Measurements from ENCODE around the gene DOK7.
"Not testable (repeated sequence)": the region's sequence is repeated elsewhere in the genome, so short reads cannot be mapped to it uniquely, and the experiment has no call there.

The DOK7 gene

DNA sequence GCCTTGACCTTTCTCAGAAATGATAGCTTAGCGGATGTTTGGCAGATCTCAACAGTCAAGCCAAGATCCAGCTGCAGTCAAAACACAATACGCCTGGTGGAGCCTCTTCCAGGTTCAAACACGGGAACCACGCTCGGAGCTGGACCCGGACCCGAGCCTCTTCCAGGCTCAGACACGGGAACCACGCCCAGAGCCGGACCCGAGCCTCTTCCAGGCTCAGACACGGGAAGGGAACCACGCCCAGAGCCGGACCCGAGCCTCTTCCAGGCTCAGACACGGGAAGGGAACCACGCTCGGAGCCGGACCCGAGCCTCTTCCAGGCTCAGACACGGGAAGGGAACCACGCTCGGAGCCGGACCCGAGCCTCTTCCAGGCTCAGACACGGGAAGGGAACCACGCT, 48.5 kb downstream of the DOK7 start:
- DNase-seq, result not testable (repeated sequence)

DNA sequence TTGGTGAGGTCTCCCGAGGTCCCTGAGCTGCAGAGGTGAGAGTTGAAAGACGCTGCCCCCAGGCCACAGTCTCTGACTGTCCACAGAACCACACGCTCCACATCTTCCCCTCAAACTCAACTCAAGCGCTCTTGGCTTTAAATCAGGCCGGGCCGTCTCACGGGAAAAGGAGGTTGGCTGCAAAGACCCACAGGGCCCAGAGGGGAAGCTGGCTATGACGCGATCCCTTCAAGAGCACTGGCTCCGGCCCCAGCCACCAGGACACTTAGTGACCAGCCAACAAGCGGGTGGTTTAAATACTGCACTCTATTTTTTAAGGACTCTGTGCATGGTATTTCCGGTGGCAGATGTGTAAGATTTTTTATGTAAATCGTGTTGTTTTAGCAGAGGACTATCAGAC, 49.2 kb downstream of the DOK7 start:
- no peak for DNase-seq

- DNase-seq, result no peak
Observed at GRCh38 chr4:3512719-3513118, 49.6 kb downstream of the DOK7 start.

- no peak for DNase-seq
Observed at GRCh38 chr4:3513807-3514206, 50.7 kb downstream of the DOK7 start.

DNA sequence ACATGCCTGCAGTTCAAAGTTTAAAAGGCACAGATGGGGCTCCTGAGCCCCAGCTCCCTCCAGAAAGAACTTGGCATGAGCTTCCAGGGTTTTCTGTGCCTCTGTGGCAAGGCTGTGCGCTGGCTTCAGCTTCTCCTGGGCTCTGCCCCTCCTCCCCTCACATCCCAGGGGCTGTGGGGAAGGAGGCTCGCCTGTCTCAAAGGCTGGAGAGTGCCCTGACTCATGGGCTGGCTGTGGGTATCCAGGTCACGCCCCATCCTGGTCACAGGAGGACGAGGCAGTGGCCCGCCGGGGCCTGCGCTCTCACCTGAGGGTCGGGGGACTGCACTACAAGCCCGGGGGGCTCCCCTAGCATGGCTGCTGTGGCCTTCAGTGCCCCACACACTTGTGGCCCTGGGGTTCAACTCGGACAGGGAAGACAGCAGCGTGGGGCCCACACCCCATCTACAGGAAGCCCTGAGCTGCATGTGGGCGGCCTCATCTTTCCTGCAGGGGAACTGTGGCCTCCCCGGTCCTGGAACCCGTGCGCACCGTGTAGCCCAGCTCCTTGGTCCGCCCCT, 51.2 kb downstream of the DOK7 start:
- DNase-seq, result no peak

DNA sequence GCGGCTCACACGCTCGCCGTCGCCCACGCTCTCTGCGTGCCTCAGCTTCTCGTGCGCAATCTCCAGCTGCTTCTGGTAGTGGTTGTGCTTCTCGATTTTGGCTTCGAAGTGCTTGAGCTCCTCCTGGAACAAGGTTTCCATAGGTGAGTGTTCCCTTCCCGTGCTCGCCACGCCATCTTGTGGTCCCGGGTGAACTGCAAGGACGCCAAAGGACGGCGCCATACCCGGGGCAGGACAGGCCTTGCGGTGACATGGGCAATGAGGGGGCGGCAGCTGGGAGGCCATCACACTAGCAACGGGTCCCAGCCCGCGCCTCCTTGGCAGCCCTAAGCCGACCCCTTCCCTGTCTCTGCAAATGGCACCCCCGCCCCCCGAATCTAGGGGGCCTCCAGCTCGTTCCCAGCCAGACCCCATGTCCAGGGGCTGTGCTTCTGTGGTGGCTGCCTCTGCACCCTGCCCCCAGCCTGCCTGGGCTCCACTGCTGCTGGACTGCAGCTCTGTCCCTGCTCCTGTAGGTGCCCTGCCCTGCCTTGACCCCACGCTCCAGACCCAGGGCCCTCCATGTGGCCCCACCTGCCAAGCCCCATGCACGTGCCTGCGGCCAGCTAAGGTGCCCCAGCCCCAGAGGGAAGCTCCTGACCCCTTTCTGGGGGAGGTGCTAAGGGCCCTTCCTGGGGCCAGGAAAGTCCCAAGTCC, 51.8 kb downstream of the DOK7 start:
- DNase-seq, result no peak

DNA sequence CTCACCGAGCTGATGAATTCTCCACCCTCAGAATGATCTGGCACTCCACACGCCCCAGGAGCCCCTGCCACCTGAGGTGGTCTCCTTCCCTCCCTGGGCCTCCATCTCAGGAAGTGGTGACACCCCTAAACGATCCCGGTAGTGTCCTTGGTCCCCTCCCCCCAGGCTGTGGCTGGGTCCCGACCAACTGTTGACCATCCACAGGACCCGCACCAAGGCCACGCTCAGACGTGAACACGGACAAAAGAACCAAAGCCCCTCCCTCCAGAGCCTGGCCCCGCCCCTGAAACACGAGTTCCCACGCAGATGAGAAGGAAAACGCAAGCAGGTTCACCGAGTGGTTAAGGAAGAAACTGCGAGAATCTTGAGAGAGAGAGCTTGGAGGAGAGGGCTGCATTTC, 52.5 kb downstream of the DOK7 start:
- DNase-seq, result no peak

GRCh38 chr4:3516061-3516835, 53.1 kb downstream of the DOK7 start:
- DNase-seq, result no peak

DNA sequence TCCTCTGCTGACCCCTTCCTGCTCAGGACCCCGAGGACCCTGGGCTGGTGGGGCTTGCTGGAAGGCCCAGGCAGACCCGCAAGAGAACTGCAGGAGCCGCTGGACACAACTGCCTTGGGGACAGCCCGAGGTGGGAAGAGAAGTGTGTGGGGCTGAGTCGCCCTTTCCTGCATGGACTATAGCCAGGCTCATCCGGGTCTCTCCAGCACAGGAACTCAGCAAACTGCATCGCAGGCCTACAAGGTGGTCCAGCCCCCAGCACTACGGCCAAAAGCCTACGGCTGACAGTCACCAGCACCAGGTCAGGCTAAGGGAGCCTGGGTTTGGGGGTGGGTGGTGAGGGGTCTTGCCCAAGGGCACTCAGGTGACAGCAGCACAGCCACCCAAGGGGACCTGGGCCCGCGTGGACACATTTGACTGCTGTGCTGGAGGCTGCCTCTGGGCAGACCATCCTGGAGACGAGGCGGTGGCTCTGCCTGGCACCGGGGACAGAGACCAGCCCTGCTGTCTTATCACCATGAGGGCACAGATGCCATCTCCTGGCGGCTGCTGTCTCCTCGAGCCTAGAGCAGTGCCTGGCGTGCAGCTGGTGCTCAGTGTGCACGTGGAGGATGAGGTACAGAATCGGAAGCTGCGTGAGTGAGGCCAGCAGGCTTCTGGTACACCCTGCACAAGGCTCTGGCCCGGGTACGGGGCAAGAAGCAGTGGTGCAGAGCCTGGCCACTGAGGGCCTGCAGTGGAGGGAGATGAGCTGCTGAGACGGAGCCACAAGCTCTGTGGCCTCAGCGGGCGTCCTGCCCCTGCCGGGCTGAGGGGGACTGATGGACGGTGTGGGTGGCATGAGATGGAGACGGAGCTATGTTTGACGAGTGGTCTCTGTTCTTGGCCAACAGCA, 54.0 kb downstream of the DOK7 start:
- no peak for DNase-seq

DNA sequence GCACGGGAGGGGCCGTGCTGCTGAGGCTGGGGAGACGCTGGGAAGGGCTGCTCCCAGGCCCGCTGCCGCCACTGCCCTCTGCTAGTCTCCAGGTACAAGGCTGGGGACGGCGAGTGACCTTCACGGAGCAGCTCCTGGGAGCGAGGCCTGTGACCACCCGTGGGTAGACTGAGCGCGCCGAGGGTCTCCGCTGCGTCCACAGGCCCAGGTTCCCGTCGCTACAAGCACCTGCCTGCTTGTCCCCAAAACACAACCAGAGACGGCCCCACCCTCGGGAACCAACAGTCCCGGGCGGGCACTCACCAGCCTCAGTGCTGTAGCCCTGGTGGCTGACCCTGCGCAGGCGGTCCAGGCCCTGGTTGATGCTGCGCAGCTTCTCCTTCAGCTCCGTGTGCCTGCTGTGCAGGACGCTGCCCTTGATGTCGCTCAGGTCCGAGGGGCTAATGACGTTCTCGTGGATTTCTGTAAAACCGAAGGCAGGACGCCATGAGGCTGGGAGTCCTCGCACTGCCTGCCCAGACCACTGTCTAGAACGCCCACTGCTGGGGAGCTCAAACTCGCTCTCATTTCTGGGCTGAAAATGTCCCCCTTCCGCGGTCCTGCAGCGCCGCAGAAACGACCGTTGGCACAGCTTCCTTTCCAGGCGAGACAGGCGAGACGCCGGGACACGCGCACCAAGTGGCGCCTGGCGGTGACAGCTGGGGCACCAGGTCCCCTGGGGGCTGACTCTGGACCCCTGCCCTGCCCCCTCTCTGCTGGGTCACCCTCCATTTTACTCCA, 54.8 kb downstream of the DOK7 start:
- no peak for DNase-seq

DNA sequence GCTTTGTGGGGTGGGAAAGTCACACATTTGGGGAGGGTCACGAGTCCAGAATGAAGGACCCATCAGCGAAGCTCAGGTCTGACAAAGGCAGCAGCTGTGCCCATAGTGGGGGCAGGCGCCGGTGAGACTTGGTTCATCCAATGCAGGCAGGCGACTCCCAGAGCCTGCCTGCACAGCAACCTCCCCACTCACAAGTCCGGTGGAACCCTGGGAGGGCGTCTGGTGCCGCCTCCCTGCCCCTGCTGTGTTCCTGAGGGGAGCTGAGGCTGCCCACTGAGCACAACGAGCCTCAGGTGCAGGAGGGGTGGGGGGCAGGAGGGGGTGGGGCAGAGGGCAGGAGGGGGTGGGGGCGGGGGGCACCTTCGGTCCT, 55.4 kb downstream of the DOK7 start:
- no peak for DNase-seq

DNA sequence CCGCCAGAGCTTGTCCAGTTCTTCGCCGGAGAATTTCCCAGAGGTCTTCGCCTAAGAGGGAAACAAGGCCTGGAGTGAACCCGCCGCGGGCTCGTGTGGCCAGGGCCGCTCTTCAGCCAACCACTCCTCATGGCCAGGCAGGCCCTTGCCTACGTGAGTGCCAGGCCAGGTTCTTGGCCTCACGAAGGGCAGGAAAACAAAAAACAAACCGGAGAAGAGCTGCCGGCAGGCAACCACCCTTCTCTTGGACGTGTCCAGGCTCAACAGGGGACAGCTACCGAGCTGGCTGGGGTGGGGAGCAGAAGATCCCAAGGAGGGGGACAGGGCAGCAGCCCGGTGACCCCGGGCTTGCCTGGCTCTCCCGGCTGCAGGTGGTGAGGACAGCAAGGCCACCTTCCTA, 55.8 kb downstream of the DOK7 start:
- DNase-seq, result no peak

GRCh38 chr4:3519468-3520264, 56.6 kb downstream of the DOK7 start:
- no peak for DNase-seq

- no peak for DNase-seq
Observed at GRCh38 chr4:3520276-3520675, 57.2 kb downstream of the DOK7 start.

DNA sequence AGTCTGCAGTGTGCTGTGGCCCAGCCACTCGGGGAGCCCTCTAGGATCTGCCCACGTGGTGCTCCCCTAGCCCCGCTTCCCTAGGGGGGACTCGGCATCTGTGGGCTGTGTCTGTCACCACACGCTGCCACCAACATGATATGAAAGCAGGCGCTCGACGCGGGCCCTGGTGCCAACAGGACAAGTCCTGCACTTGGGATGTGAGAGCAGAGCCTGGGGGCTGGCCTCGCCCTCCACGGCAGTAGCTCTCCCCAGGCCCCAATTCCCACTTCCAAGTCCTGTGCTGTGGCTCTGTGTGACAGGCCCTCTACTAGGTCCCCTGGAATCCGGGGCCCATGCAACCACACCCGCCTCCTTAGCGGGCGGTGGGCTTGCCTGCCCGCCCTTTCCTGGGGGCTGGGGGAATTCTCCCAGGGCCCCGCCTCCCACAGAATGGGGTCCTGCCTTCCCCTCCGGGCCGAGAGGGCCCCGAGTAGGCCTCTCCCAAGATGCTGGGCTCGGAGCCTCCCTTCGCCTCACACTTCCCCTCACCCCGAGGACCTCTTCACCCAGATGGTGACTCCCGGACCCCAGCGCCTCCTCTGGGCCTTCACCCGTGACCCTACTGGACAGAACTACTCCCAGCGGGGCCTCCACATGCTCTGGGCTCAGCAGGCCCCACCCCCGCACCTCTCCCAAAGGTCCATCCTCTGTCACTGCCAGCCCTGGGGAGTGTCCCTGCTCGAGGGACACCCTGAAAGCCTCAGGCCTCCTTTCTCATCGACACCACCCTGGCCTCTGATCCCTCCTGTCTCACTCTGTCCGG, 57.9 kb downstream of the DOK7 start:
- DNase-seq, result no peak

GRCh38 chr4:3521621-3522325, 58.7 kb downstream of the DOK7 start:
- no peak for DNase-seq

DNA sequence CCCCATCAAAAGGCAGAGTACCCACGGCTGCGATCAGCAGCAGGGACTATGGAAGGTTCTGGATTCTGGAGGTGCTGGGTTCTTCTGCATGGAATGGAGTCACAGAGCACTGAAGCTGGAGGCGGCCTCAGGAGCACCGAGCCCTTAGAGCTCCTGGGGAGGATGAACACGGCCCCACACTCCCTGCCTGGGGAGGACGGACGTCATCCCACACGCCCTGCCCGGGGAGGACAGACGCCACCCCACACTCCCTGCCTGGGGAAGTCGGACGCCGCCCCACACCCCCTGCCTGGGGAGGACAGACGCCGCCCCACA, 59.2 kb downstream of the DOK7 start:
- no peak for DNase-seq

GRCh38 chr4:3522651-3523050, 59.5 kb downstream of the DOK7 start:
- DNase-seq, result no peak

DNA sequence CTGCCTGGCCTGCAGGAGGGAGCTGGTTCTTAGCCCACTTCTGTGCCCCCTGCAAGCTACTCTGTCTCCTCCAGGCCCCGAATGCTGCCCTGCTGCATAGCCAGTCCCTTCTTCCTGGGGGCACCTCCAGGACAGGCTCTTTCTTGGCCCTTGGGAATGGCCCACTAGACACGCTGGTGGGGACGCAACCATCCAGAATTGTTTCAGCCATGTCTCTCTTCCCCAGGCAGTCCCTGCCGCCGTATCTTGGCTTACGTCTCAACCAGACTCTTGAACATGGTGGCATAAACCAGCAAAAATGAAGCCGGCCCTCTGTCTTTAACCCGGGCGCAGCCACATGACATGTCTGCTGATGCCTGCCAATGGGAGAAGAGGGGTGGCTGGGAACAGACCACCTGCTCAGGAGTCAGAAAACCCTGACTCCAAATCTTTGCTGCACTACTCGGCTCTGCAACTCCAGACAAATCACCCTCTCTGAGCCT, 60.1 kb downstream of the DOK7 start:
- DNase-seq, result no peak

GRCh38 chr4:3523628-3524221, 60.6 kb downstream of the DOK7 start:
- no peak for DNase-seq

Data from CD4-positive, alpha-beta T cell treated with Interleukin-17A for 1 hour (primary cell).